Activated B cell treated with CpG ODN at 0.5 μM for 24 hours (primary cell): ENCODE results near the gene ECM2. TPM values are rescaled to one million over a fixed set of nuclear protein-coding genes. Genes with fewer than 3 reads are reported as not detected.

Experiments used
- ATAC-seq: fragments of 200-7000 bp; cut with Tn5 transposase; one replicate; pipeline ENCODE4 v1.10.0; 2021; ENCODE audit warnings: low read depth, mild to moderate bottlenecking, moderate library complexity
- CTCF ChIA-PET: fragments of 350-600 bp; sonication (Branson Sonifier 250); formaldehyde crosslinking; loops from one replicate; lab custom pipeline; 2021; ENCODE audit warnings: antibody characterized with exemption; lab: Charles Lee
- POLR2A ChIA-PET: fragments of 350-600 bp; sonication (Branson Sonifier 250); formaldehyde crosslinking; loops from one replicate; lab custom pipeline; 2021; ENCODE audit warnings: antibody characterized with exemption; lab: Charles Lee
- DNase-seq: peaks from one replicate; pipeline ENCODE4 v3.0.0; 2022
- H3K27ac Mint-ChIP-seq: one replicate; pipeline ENCODE4 v1.8.0; 2020; ENCODE audit warnings: mixed read lengths
- H3K27me3 Mint-ChIP-seq: one replicate; pipeline ENCODE4 v1.8.0; 2021; ENCODE audit warnings: mixed read lengths
- H3K36me3 Mint-ChIP-seq: one replicate; pipeline ENCODE4 v1.8.0; 2021; ENCODE audit warnings: low read depth, mixed read lengths
- H3K4me1 Mint-ChIP-seq: one replicate; pipeline ENCODE4 v1.8.0; 2021; ENCODE audit warnings: mixed read lengths
- H3K4me3 Mint-ChIP-seq: one replicate; pipeline ENCODE4 v1.8.0; 2020; ENCODE audit warnings: mild to moderate bottlenecking, mixed read lengths
- H3K9me3 Mint-ChIP-seq: one replicate; pipeline ENCODE4 v1.8.0; 2020; ENCODE audit warnings: mixed read lengths
- CTCF ChIP-seq: fragments of 200-600 bp; IDR thresholded peaks from one replicate; pipeline ENCODE4 v1.8.0; 2022; ENCODE audit warnings: antibody characterized with exemption, mild to moderate bottlenecking
- intact Hi-C: fragments of 100-400 bp; cut with micrococcal nuclease; formaldehyde crosslinking; loops from one replicate; pipeline ENCODE4 v1.15.1; 2024
- total RNA-seq: library from RNA; stranded (reverse); gene quantifications from 2 replicates; pipeline ENCODE4 v1.2.3, GENCODE V29; 2022

ECM2 gene
- total RNA-seq, 1 donor from 2014 or later: not detected

GRCh38 chr9:92520837-92521236 is 15.0 kb downstream of the ECM2 start:
- no peak for TF ChIP-seq CTCF
- Mint-ChIP-seq H3K27me3 (no peaks in the 10 kb centered on the region), H3K4me3 (no peak overlapping the region), H3K27ac (no peak overlapping the region), H3K4me1 (no peaks in the 10 kb centered on the region), H3K9me3 (no peaks in the 10 kb centered on the region), H3K36me3 (no peaks in the 10 kb centered on the region)
- POLR2A ChIA-PET: no interaction called here
- CTCF ChIA-PET: no interaction called here
- intact Hi-C loops: no loop called here
- no peak for ATAC-seq
- no peak for DNase-seq

- POLR2A ChIA-PET: no interaction called here
- intact Hi-C loops: no loop called here
- Mint-ChIP-seq H3K36me3 (no peaks in the 10 kb centered on the region), H3K4me1 (no peaks in the 10 kb centered on the region), H3K27ac (no peak overlapping the region), H3K4me3 (no peak overlapping the region), H3K27me3 (no peaks in the 10 kb centered on the region), H3K9me3 (no peaks in the 10 kb centered on the region)
- CTCF ChIA-PET: no interaction called here
- no peak for TF ChIP-seq CTCF
- ATAC-seq (no peak), DNase-seq (no peak)
Observed at GRCh38 chr9:92518199-92518598, 17.6 kb downstream of the ECM2 start.

- ChIA-PET CTCF (no interaction called here), POLR2A (no interaction called here)
- Mint-ChIP-seq H3K9me3 (no peaks in the 10 kb centered on the region), H3K36me3 (no peaks in the 10 kb centered on the region), H3K27ac (no peak overlapping the region), H3K27me3 (no peaks in the 10 kb centered on the region), H3K4me1 (no peaks in the 10 kb centered on the region), H3K4me3 (no peak overlapping the region)
- no peak for DNase-seq
- intact Hi-C loops: no loop called here
- no peak for TF ChIP-seq CTCF
- ATAC-seq: no peak
Observed at GRCh38 chr9:92517046-92517445, 18.7 kb downstream of the ECM2 start.

- DNase-seq: no peak
Observed at GRCh38 chr9:92516521-92516920, 19.3 kb downstream of the ECM2 start.

GRCh38 chr9:92514635-92515034 is 21.2 kb downstream of the ECM2 start:
- H3K9me3 Mint-ChIP-seq: no peaks in the 10 kb centered on the region
- no peak for DNase-seq
- TF ChIP-seq CTCF: no peak
- H3K27ac Mint-ChIP-seq: no peak overlapping the region
- ATAC-seq: no peak
- H3K4me1 Mint-ChIP-seq: peaks cover 7% of the 10 kb centered on the region
- ChIA-PET POLR2A (no interaction called here), CTCF (no interaction called here)
- intact Hi-C loops: no loop called here
- no peaks in the 10 kb centered on the region for H3K27me3 Mint-ChIP-seq
- H3K36me3 Mint-ChIP-seq: no peaks in the 10 kb centered on the region
- no peak overlapping the region for H3K4me3 Mint-ChIP-seq

More at GRCh38 chr9:92516521-92516920, 19.3 kb downstream of the ECM2 start:
- Mint-ChIP-seq H3K27me3 (no peaks in the 10 kb centered on the region), H3K9me3 (no peaks in the 10 kb centered on the region), H3K4me1 (no peaks in the 10 kb centered on the region), H3K36me3 (no peaks in the 10 kb centered on the region), H3K27ac (no peak overlapping the region), H3K4me3 (no peak overlapping the region)
- POLR2A ChIA-PET: no interaction called here
- intact Hi-C loops: no loop called here
- no peak for TF ChIP-seq CTCF
- ATAC-seq: no peak
- CTCF ChIA-PET: no interaction called here
